Thyroid gland (tissue), 4 donors: ENCODE measurements around the gene CYP46A1. TPM values are rescaled to one million over a fixed set of nuclear protein-coding genes. Genes with fewer than 3 reads are reported as not detected.
A peak's percentile ranks its signal among the peaks of the same experiment; 100 is the strongest.

Experiments used
- DNase-seq, 2 donors: peaks; one replicate each; pipeline ENCODE4 v3.0.0-alpha.2; 2019
- H3K27ac ChIP-seq, 3 donors: fragments of 200-600 bp; sonication (generic); 1 replicate in 2 of 3; 2 replicates in 1 of 3; pipeline ENCODE4 v1.5.1; 2016 to 2019; ENCODE audit warnings: mild to moderate bottlenecking in 1 of 3, moderate library complexity in 1 of 3
- H3K27me3 ChIP-seq: fragments of 200-600 bp; sonication (generic); one replicate; pipeline ENCODE4 v1.5.1; 2019
- H3K36me3 ChIP-seq, 2 donors: fragments of 200-600 bp; sonication (generic); one replicate each; pipeline ENCODE4 v1.5.1; 2016 to 2019
- H3K4me1 ChIP-seq, 2 donors: fragments of 200-600 bp; sonication (generic); one replicate each; pipeline ENCODE4 v1.5.1; 2017 to 2019
- H3K4me3 ChIP-seq, 3 donors: fragments of 200-600 bp; sonication (generic); replicated peaks in 1 of 3; 1 replicate in 2 of 3; 2 replicates in 1 of 3; pipeline ENCODE4 v1.5.1; 2016; ENCODE audit warnings: mild to moderate bottlenecking in 1 of 3
- H3K9me3 ChIP-seq: fragments of 200-600 bp; sonication (generic); one replicate; pipeline ENCODE4 v1.5.1; 2017
- POLR2A ChIP-seq, 2 donors: fragments of 450-650 bp; IDR thresholded peaks; one replicate each; pipeline ENCODE4 v1.6.1; 2017; ENCODE audit warnings: antibody characterized with exemption in 2 of 2, mild to moderate bottlenecking in 2 of 2, moderate library complexity in 1 of 2
- WGBS, 2 donors: methylation state at CpG; one replicate each; pipeline ENCODE4 v1.1.5; 2017; 5-methylcytosine and 5-hydroxymethylcytosine counted together
- intact Hi-C: fragments of 100-400 bp; cut with DNase I; formaldehyde crosslinking; loops from one replicate; pipeline ENCODE4 v1.15.1; 2023
- total RNA-seq, 4 donors: library from RNA; depleted of rRNA; stranded (reverse); fragments of >200 nt; gene quantifications; one replicate each; pipeline ENCODE4 v1.2.3, GENCODE V29; 2016
- TF ChIP-seq, protein P1 (sequence below), 6 experiments: fragments of 200-600 bp in 3 of 6; fragments of 450-650 bp in 3 of 6; sonication (generic) in 3 of 6; IDR thresholded peaks; one replicate each; pipeline ENCODE4 v1.5.1; 2016 to 2019; ENCODE audit warnings: antibody characterized with exemption in 6 of 6, mild to moderate bottlenecking in 2 of 6, inconsistent platforms in 1 of 6, moderate library complexity in 1 of 6

The CYP46A1 gene
- total RNA-seq, 4 donors from 2014 or later: 0.54 to 5.2 (median 1.5) TPM

DNA sequence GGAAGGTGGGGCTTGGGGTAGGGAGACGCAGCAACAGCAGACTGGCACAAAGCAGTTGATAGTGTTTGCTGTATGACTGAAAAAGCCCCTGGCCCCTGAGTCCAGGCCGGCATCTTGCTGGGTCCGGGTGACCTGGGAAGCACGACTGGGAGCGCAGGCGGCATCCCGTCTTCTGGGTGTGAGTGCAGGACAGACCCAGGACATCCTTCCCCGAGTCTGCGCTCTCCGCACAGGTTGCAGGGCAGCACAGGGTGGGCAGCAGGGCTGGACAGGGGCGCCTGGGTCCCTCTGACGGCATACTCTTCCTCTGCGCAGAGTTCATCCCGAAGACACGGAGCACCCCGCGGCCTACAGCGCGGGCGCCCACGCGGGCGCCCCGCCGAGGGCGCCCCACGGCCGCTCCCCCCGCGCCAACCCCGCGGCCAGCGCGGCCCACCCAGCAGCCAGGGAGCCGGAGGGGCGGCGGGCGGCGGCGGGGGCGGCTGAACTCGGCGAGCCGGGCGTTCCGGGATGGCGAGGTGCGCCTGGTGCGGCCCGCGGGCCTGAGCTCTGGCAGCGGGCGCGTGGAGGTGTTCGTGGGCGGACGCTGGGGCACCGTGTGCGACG, 9.2 kb upstream of the CYP46A1 start:
- DNase-seq: no peak
- no peaks in the 10 kb centered on the region for H3K9me3 ChIP-seq
- intact Hi-C loops: no loop called here
- H3K27me3 ChIP-seq: peaks cover 3% of the 10 kb centered on the region
- H3K4me3 ChIP-seq: no peak overlapping the region
- WGBS, 2 donors: 83 to 90% methylated on average over 9 to 13 of the region's 60 CpGs
- no peak overlapping the region for H3K27ac ChIP-seq
- TF ChIP-seq POLR2A (IDR thresholded peaks at IDR 0.05): no peak
- TF ChIP-seq, protein P1, sequence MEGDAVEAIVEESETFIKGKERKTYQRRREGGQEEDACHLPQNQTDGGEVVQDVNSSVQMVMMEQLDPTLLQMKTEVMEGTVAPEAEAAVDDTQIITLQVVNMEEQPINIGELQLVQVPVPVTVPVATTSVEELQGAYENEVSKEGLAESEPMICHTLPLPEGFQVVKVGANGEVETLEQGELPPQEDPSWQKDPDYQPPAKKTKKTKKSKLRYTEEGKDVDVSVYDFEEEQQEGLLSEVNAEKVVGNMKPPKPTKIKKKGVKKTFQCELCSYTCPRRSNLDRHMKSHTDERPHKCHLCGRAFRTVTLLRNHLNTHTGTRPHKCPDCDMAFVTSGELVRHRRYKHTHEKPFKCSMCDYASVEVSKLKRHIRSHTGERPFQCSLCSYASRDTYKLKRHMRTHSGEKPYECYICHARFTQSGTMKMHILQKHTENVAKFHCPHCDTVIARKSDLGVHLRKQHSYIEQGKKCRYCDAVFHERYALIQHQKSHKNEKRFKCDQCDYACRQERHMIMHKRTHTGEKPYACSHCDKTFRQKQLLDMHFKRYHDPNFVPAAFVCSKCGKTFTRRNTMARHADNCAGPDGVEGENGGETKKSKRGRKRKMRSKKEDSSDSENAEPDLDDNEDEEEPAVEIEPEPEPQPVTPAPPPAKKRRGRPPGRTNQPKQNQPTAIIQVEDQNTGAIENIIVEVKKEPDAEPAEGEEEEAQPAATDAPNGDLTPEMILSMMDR (IDR thresholded peaks at IDR 0.05): no peak
- H3K36me3 ChIP-seq: no peaks in the 10 kb centered on the region
- H3K4me1 ChIP-seq: peaks cover 0 to 3% of the 10 kb centered on the region in 2 donors

GRCh38 chr14:99675382-99675835, 8.7 kb upstream of the CYP46A1 start:
- H3K27ac ChIP-seq: no peak overlapping the region
- no peak overlapping the region for H3K4me3 ChIP-seq
- H3K4me1 ChIP-seq: peaks cover 0 to 3% of the 10 kb centered on the region in 2 donors
- TF ChIP-seq, protein P1 (IDR thresholded peaks at IDR 0.05): no peak
- intact Hi-C loops: no loop called here
- no peak for DNase-seq
- no peaks in the 10 kb centered on the region for H3K36me3 ChIP-seq
- H3K27me3 ChIP-seq: peaks cover 3% of the 10 kb centered on the region
- WGBS, 2 donors: 51 to 71% methylated on average over 15 to 33 of the region's 42 CpGs
- H3K9me3 ChIP-seq: no peaks in the 10 kb centered on the region

DNA sequence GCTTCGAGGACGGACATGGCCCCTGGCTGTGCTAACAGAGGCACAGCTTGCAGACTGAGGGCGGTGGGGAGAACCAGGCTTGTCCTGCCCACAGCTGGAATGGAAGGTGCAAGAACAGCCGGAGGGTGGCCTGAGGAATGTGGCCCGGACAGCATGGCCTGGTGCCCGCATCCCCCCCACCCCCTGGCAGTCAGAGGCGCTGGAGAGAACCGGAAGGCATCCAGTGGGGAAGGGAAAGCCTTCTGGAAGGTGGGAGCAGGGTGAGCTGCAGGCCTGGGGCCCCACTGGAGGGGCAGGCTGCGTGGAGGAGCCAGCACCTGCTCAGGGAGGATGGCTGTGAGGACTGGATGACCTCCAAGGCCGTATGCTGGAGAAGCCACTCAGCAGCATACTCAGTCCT, 8.1 kb upstream of the CYP46A1 start:
- H3K36me3 ChIP-seq: no peaks in the 10 kb centered on the region
- H3K4me1 ChIP-seq: peaks cover 0 to 3% of the 10 kb centered on the region in 2 donors
- no peak for TF ChIP-seq POLR2A (IDR thresholded peaks at IDR 0.05)
- TF ChIP-seq, protein P1 (IDR thresholded peaks at IDR 0.05): no peak
- H3K9me3 ChIP-seq: no peaks in the 10 kb centered on the region
- DNase-seq: no peak
- intact Hi-C loops: no loop called here
- H3K4me3 ChIP-seq: no peak overlapping the region
- 49 to 71% methylated on average over 9 to 10 of the region's 10 CpGs for WGBS, 2 donors
- peaks cover 3% of the 10 kb centered on the region for H3K27me3 ChIP-seq
- no peak overlapping the region for H3K27ac ChIP-seq

DNA sequence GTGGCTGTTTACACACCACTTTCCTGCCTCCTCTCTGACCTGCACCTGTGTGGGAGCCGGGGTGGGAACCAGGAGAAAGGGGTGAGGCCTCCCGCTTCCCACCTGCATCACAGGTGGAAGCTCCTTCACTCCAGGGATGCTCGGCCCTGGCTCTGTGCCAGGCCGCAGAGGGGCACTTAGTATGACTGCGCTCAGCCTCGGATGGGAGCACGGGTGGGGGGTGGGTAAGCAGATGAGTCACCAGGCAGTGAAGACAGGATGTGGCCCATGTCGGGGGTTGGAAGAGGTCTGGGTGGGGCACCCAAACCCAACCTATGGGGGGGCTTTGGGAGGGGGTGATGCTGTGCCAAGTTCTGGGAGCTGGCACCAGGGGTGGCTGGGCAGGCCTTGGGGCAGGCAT, 7.4 kb upstream of the CYP46A1 start:
- H3K9me3 ChIP-seq: no peaks in the 10 kb centered on the region
- no peaks in the 10 kb centered on the region for H3K36me3 ChIP-seq
- TF ChIP-seq, protein P1 (IDR thresholded peaks at IDR 0.05): no peak
- no peak for TF ChIP-seq POLR2A (IDR thresholded peaks at IDR 0.05)
- H3K27ac ChIP-seq: no peak overlapping the region
- DNase-seq: no peak
- H3K4me1 ChIP-seq: peaks cover 0 to 3% of the 10 kb centered on the region in 2 donors
- intact Hi-C loops: no loop called here
- H3K4me3 ChIP-seq: no peak overlapping the region
- peaks cover 3% of the 10 kb centered on the region for H3K27me3 ChIP-seq
- 73 to 80% methylated on average over 7 of the region's 8 CpGs for WGBS, 2 donors

DNA sequence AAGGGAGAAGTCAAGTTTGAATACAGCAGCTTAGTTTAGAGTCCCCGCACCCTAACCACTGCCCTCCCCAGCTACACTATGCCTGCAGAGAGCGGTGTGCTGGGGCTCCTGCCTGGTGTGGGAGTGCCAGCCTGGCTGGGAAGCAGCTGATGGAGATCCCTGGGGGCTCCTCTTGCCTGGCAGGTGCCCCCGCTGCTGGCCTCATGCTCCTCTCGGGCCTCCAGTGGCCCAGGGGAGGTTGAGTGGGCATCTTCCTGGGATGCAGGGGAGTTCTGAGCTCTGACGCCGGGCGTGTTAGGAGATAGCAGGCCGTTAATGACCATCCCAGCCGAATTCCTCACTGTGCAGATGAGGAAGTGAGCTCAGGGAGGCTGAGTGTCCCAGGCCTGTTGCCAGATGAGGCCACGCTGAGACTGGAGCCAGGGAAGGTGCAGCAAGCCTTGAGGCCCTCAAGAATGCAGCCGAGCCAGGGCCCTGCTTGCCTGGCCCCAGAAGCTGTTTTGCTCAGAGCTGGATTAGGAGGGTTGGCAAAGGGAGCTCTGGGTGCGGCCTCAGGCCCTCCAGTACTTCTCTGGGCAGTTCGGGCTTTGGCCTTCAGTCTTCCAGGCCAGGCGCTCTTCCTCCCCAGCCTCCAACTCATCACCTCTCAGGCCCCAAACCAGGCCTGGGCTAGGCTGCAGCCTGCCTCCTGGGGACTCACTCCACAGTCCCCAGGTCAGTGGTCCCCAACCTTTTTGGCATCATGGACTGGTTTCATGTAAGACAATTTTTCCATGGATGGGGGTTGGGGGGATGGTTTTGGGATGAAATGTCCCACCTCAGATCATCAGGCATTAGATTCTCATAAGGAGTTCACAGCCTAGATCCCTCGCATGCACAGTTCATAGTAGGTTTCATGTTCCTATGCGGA, 6.6 kb upstream of the CYP46A1 start:
- peaks cover 3% of the 10 kb centered on the region for H3K27me3 ChIP-seq
- intact Hi-C loops: no loop called here
- no peak for TF ChIP-seq POLR2A (IDR thresholded peaks at IDR 0.05)
- TF ChIP-seq, protein P1 (IDR thresholded peaks at IDR 0.05): no peak
- no peak overlapping the region for H3K4me3 ChIP-seq
- H3K36me3 ChIP-seq: no peaks in the 10 kb centered on the region
- H3K27ac ChIP-seq: no peak overlapping the region
- H3K9me3 ChIP-seq: no peaks in the 10 kb centered on the region
- peaks cover 0 to 3% of the 10 kb centered on the region in 2 donors for H3K4me1 ChIP-seq
- WGBS, 2 donors: 87 to 90% methylated on average over 7 to 8 of the region's 16 CpGs
- DNase-seq: peak; percentile 76 to 81
